ENCODE measurements around the gene BEST2. TPM values are rescaled to one million over a fixed set of nuclear protein-coding genes. Genes with fewer than 3 reads are reported as not detected.

Gene BEST2
- total RNA-seq, 1 experiment from 2014 or later, result not detected

- DNase-seq (ENCODE audit: low read depth, low spot score) (no peak), ATAC-seq (no peak)
- no peak overlapping the region for H3K4me3 ChIP-seq (ENCODE audit: low read depth in 2 of 2, low read length in 2 of 2)
- peaks cover 53% of the 10 kb centered on the region for H3K4me1 ChIP-seq (ENCODE audit: control insufficient read depth, insufficient read depth, low read length)
- no peaks in the 10 kb centered on the region for H3K9me3 ChIP-seq (ENCODE audit: control insufficient read depth, insufficient read depth, low read depth, low read length)
- ChIA-PET CTCF (no interaction called here), POLR2A (interaction anchor here (0.6 kb wide), 1 partner anchor 9 kb away, joined by 11 read pairs; no protein-coding TSS in a partner anchor)
- intact Hi-C loops (cut with micrococcal nuclease; ENCODE audit: unreplicated experiment), result no loop called here
- in situ Hi-C loops (cut with HindIII; ENCODE audit: low pct_unique_long_range_greater_than_20kb, low sequenced_read_pairs), result no loop called here
- peak overlapping the region; percentile 99 for H3K27ac ChIP-seq (ENCODE audit: low read length)
- H3K36me3 ChIP-seq (ENCODE audit: control insufficient read depth, insufficient read depth, low read length), result no peaks in the 10 kb centered on the region
- TF ChIP-seq SIN3A (IDR thresholded peaks at IDR 0.05; ENCODE audit: borderline replicate concordance, insufficient read depth, low read depth, low read length) (no peak), POLR2AphosphoS5 (IDR thresholded peaks at IDR 0.05; ENCODE audit: low read depth, low read length) (no peak), TCF7L2 (IDR thresholded peaks at IDR 0.05; ENCODE audit: low read depth, low read length) (no peak), REST (IDR thresholded peaks at IDR 0.05; ENCODE audit: insufficient read depth in 1 of 2, low read depth in 2 of 2, low read length in 1 of 2) (no peak)
- TF ChIP-seq, protein P1, sequence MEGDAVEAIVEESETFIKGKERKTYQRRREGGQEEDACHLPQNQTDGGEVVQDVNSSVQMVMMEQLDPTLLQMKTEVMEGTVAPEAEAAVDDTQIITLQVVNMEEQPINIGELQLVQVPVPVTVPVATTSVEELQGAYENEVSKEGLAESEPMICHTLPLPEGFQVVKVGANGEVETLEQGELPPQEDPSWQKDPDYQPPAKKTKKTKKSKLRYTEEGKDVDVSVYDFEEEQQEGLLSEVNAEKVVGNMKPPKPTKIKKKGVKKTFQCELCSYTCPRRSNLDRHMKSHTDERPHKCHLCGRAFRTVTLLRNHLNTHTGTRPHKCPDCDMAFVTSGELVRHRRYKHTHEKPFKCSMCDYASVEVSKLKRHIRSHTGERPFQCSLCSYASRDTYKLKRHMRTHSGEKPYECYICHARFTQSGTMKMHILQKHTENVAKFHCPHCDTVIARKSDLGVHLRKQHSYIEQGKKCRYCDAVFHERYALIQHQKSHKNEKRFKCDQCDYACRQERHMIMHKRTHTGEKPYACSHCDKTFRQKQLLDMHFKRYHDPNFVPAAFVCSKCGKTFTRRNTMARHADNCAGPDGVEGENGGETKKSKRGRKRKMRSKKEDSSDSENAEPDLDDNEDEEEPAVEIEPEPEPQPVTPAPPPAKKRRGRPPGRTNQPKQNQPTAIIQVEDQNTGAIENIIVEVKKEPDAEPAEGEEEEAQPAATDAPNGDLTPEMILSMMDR (IDR thresholded peaks at IDR 0.05), result no peak
- BruUV-seq (replicated peaks), result no TSS peak
- no peaks in the 10 kb centered on the region for H3K27me3 ChIP-seq (ENCODE audit: control insufficient read depth, insufficient read depth, low read length)
Measured at GRCh38 chr19:12784871-12785430, 33.4 kb downstream of the BEST2 start.

DNA sequence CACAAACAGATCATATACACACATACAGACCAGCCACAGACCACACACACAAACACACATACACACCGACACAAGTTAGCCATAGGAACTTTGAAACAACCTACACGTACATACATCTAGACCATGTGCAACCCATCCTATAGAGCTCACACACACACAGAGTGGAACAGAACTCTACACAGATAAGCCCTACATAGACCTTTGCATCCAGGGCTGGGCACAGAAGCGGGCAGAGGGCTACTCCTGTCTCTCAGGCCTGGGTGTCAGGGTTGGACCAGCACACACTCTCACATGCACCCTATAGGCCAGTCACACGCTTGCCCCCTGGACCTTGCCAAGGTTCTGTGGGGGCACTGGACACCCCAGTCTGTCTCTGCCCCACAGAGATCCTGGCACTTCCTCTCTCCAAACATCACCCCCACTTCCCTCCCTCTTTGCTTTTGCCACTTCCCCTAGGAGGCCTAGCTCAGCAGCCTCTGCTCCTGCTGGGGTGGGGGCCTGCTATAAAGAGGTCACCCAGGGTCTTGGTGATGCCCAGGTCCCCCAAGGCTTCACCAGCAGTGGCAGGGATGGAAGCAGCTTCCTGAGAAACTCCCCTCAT, 33.9 kb downstream of the BEST2 start:
- no peak for TF ChIP-seq SIN3A (IDR thresholded peaks at IDR 0.05; ENCODE audit: borderline replicate concordance, insufficient read depth, low read depth, low read length)
- no peak for TF ChIP-seq REST (IDR thresholded peaks at IDR 0.05; ENCODE audit: insufficient read depth in 1 of 2, low read depth in 2 of 2, low read length in 1 of 2)
- TF ChIP-seq, protein P1 (IDR thresholded peaks at IDR 0.05), result no peak
- TF ChIP-seq TCF7L2 (IDR thresholded peaks at IDR 0.05; ENCODE audit: low read depth, low read length), result no peak
- no peak for TF ChIP-seq POLR2AphosphoS5 (IDR thresholded peaks at IDR 0.05; ENCODE audit: low read depth, low read length)
- Histone ChIP-seq H3K36me3 (ENCODE audit: control insufficient read depth, insufficient read depth, low read length) (no peaks in the 10 kb centered on the region), H3K4me1 (ENCODE audit: control insufficient read depth, insufficient read depth, low read length) (peaks cover 55% of the 10 kb centered on the region), H3K9me3 (ENCODE audit: control insufficient read depth, insufficient read depth, low read depth, low read length) (no peaks in the 10 kb centered on the region), H3K27ac (ENCODE audit: low read length) (peak overlapping the region; percentile 99), H3K27me3 (ENCODE audit: control insufficient read depth, insufficient read depth, low read length) (no peaks in the 10 kb centered on the region), H3K4me3 (ENCODE audit: low read depth in 2 of 2, low read length in 2 of 2) (no peak overlapping the region)
- ChIA-PET CTCF (no interaction called here), POLR2A (interaction anchor here (0.6 to 0.7 kb wide), 2 partner anchors 10 to 1061 kb away, joined by 3 to 11 read pairs; no protein-coding TSS in a partner anchor)
- BruUV-seq (replicated peaks), result no TSS peak
- in situ Hi-C loops (cut with HindIII; ENCODE audit: low pct_unique_long_range_greater_than_20kb, low sequenced_read_pairs) (no loop called here), intact Hi-C loops (cut with micrococcal nuclease; ENCODE audit: unreplicated experiment) (no loop called here)
- DNase-seq (ENCODE audit: low read depth, low spot score) (no peak), ATAC-seq (no peak)

All from Panc1 (cell line).